Muscle of back (tissue), 11 donors: Measurements from ENCODE around the gene LRP1B. TPM values are rescaled to one million over a fixed set of nuclear protein-coding genes. Genes with fewer than 3 reads are reported as not detected.

Experiments used
- DNase-seq, 3 donors: peaks; one replicate each; pipeline versions ENCODE4 v3.0.0 to v3.0.0-alpha.2; 2013
- polyA plus RNA-seq, 10 donors: library from polyadenylated mRNA; unstranded; fragments of 120-200 nt; gene quantifications; one replicate each; pipeline ENCODE4 v1.2.1, GENCODE V29; 2013; ENCODE audit not compliant: insufficient read length in 10 of 10

The LRP1B gene
- polyA plus RNA-seq, 10 donors, result 0.94 to 2.8 (median 1.9) TPM

GRCh38 chr2:142041996-142042395, 88.8 kb downstream of the LRP1B start:
- no peak for DNase-seq

GRCh38 chr2:142041105-142041504, 89.7 kb downstream of the LRP1B start:
- DNase-seq, result no peak

- DNase-seq, result no peak
Observed at GRCh38 chr2:142040556-142040955, 90.3 kb downstream of the LRP1B start.

- DNase-seq, result no peak
Observed at GRCh38 chr2:142038826-142039225, 92.0 kb downstream of the LRP1B start.

GRCh38 chr2:142037744-142038143, 93.1 kb downstream of the LRP1B start:
- DNase-seq, result no peak

- DNase-seq, result peak in 2 of 3 donors; percentile 7 to 8
Observed at GRCh38 chr2:142037066-142037465, 93.8 kb downstream of the LRP1B start.

GRCh38 chr2:142033393-142033792, 97.4 kb downstream of the LRP1B start:
- peak in 1 of 3 donors; percentile 13 for DNase-seq

GRCh38 chr2:142031656-142032055, 99.2 kb downstream of the LRP1B start:
- DNase-seq, result no peak

- DNase-seq, result no peak
Observed at GRCh38 chr2:142030735-142031134, 100.1 kb downstream of the LRP1B start.

GRCh38 chr2:142029974-142030373, 100.8 kb downstream of the LRP1B start:
- DNase-seq, result no peak

- DNase-seq, result no peak
Observed at GRCh38 chr2:142025394-142025793, 105.4 kb downstream of the LRP1B start.

- no peak for DNase-seq
Observed at GRCh38 chr2:142020368-142020767, 110.4 kb downstream of the LRP1B start.

GRCh38 chr2:142014536-142014935, 116.3 kb downstream of the LRP1B start:
- no peak for DNase-seq

GRCh38 chr2:142012797-142013196, 118.0 kb downstream of the LRP1B start:
- no peak for DNase-seq

- no peak for DNase-seq
Observed at GRCh38 chr2:142010477-142011270, 120.1 kb downstream of the LRP1B start.

GRCh38 chr2:142008135-142008744, 122.6 kb downstream of the LRP1B start:
- no peak for DNase-seq

GRCh38 chr2:141994066-141994465, 136.8 kb downstream of the LRP1B start:
- DNase-seq, result no peak

GRCh38 chr2:141992695-141993094, 138.1 kb downstream of the LRP1B start:
- no peak for DNase-seq

- DNase-seq, result peak in 1 of 3 donors; percentile 1
Observed at GRCh38 chr2:141968433-141968832, 162.4 kb downstream of the LRP1B start.

- DNase-seq, result no peak
Observed at GRCh38 chr2:141967980-141968379, 162.8 kb downstream of the LRP1B start.

GRCh38 chr2:141967503-141967902, 163.3 kb downstream of the LRP1B start:
- no peak for DNase-seq

GRCh38 chr2:141959941-141960340, 170.9 kb downstream of the LRP1B start:
- DNase-seq, result no peak

GRCh38 chr2:141959016-141959415, 171.8 kb downstream of the LRP1B start:
- no peak for DNase-seq
